Measurements from ENCODE around the gene RFC3.

- no peak for TF ChIP-seq EZH2 (IDR thresholded peaks at IDR 0.05; ENCODE audit: insufficient read depth, poor library complexity, severe bottlenecking)
- TF ChIP-seq EZH2phosphoT487 (IDR thresholded peaks at IDR 0.05; ENCODE audit: insufficient read depth, low read depth): no peak
Measured at GRCh38 chr13:33827139-33827538, 9.2 kb downstream of the RFC3 start.

All from GM23248 (cell line).